ENCODE results near the gene MOK.

DNA sequence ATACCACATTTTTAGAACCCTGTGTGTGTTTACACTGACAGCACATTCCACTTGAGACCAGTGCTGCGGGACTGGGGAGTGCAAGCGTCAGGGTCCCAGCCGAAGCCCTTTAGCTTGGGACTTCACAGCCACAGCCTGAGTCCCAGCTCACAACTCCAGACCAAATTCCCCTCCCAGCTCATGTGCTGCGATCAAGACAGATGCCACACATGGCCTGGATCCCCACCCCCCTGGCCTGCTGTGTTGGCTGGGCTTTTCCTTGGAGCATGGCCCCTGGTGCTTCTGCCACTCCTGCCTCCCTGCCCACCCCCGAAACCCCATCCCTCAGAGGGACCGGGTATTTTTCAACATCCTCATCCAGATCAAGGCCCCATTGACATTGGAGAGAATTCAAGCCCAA lies 101.6 kb downstream of the MOK start:
- TF ChIP-seq, protein P1, sequence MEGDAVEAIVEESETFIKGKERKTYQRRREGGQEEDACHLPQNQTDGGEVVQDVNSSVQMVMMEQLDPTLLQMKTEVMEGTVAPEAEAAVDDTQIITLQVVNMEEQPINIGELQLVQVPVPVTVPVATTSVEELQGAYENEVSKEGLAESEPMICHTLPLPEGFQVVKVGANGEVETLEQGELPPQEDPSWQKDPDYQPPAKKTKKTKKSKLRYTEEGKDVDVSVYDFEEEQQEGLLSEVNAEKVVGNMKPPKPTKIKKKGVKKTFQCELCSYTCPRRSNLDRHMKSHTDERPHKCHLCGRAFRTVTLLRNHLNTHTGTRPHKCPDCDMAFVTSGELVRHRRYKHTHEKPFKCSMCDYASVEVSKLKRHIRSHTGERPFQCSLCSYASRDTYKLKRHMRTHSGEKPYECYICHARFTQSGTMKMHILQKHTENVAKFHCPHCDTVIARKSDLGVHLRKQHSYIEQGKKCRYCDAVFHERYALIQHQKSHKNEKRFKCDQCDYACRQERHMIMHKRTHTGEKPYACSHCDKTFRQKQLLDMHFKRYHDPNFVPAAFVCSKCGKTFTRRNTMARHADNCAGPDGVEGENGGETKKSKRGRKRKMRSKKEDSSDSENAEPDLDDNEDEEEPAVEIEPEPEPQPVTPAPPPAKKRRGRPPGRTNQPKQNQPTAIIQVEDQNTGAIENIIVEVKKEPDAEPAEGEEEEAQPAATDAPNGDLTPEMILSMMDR (IDR thresholded peaks at IDR 0.05; ENCODE audit: poor library complexity, severe bottlenecking) = no peak
- TF ChIP-seq TAF1 (IDR thresholded peaks at IDR 0.05; ENCODE audit: low read depth) (no peak), EZH2 (IDR thresholded peaks at IDR 0.05; ENCODE audit: borderline replicate concordance, insufficient read depth, low read length, poor library complexity, severe bottlenecking) (no peak), RAD21 (conservative IDR thresholded peaks at IDR 0.05) (no peak), POLR2AphosphoS5 (IDR thresholded peaks at IDR 0.05) (no peak), REST (IDR thresholded peaks at IDR 0.05; ENCODE audit: borderline replicate concordance) (no peak), EP300 (conservative IDR thresholded peaks at IDR 0.05; ENCODE audit: poor library complexity, severe bottlenecking) (no peak), MXI1 (conservative IDR thresholded peaks at IDR 0.05; ENCODE audit: poor library complexity, severe bottlenecking) (no peak), SMC3 (conservative IDR thresholded peaks at IDR 0.05; ENCODE audit: poor library complexity) (no peak)

All from neural cell (in vitro differentiated cells).